WTC11 (cell line): Measurements from ENCODE around the gene KIRREL2. TPM values are rescaled to one million over a fixed set of nuclear protein-coding genes. Genes with fewer than 3 reads are reported as not detected.

Experiments used
- ESRRA ChIP-seq: sonication (generic); formaldehyde crosslinking; IDR thresholded peaks from 2 replicates; pipeline ENCODE4 v1.8.1; 2022; ENCODE audit warnings: mild to moderate bottlenecking, missing genetic modification reagents, borderline replicate concordance
- FOXJ3 ChIP-seq: sonication (generic); formaldehyde crosslinking; IDR thresholded peaks from 2 replicates; pipeline ENCODE4 v1.9.0; 2021; ENCODE audit warnings: missing genetic modification reagents, mild to moderate bottlenecking, borderline replicate concordance
- FOXK1 ChIP-seq: sonication (generic); formaldehyde crosslinking; IDR thresholded peaks from 2 replicates; pipeline ENCODE4 v1.8.0; 2022; ENCODE audit warnings: mild to moderate bottlenecking, moderate library complexity, missing genetic modification reagents
- HMGXB4 ChIP-seq: sonication (generic); formaldehyde crosslinking; IDR thresholded peaks from 2 replicates; pipeline ENCODE4 v1.8.1; 2023; ENCODE audit warnings: mild to moderate bottlenecking, moderate library complexity, missing genetic modification reagents
- JAZF1 ChIP-seq: fragments of 250-450 bp; sonication (Bioruptor Pico); IDR thresholded peaks from 2 replicates; pipeline ENCODE4 v1.9.0; 2021; ENCODE audit warnings: moderate library complexity, mild to moderate bottlenecking, inconsistent platforms
- KAT7 ChIP-seq: sonication (generic); formaldehyde crosslinking; IDR thresholded peaks from 2 replicates; pipeline ENCODE4 v1.8.1; 2023; ENCODE audit warnings: missing genetic modification reagents, mild to moderate bottlenecking, borderline replicate concordance
- MLX ChIP-seq: sonication (generic); formaldehyde crosslinking; IDR thresholded peaks from 2 replicates; pipeline ENCODE4 v1.8.1; 2023; ENCODE audit warnings: mild to moderate bottlenecking, missing genetic modification reagents, moderate library complexity
- NFE2L1 ChIP-seq: sonication (generic); formaldehyde crosslinking; IDR thresholded peaks from 2 replicates; pipeline ENCODE4 v1.8.1; 2023; ENCODE audit warnings: missing genetic modification reagents
- PRRX2 ChIP-seq: fragments of 250-450 bp; sonication (Bioruptor Pico); IDR thresholded peaks from 2 replicates; pipeline ENCODE4 v1.8.0; 2021; ENCODE audit warnings: mild to moderate bottlenecking
- RORB ChIP-seq: fragments of 250-450 bp; sonication (Bioruptor Pico); IDR thresholded peaks from 2 replicates; pipeline ENCODE4 v1.9.0; 2021; ENCODE audit warnings: mild to moderate bottlenecking
- TCF7 ChIP-seq: sonication (generic); formaldehyde crosslinking; IDR thresholded peaks from 2 replicates; pipeline ENCODE4 v1.8.0; 2022; ENCODE audit warnings: mild to moderate bottlenecking, low read depth, missing genetic modification reagents, moderate library complexity
- TEAD1 ChIP-seq: sonication (generic); formaldehyde crosslinking; IDR thresholded peaks from 2 replicates; pipeline ENCODE4 v1.8.0; 2022; ENCODE audit warnings: mild to moderate bottlenecking, missing genetic modification reagents
- ZNF416 ChIP-seq: fragments of 250-450 bp; sonication (Bioruptor Pico); IDR thresholded peaks from 2 replicates; pipeline ENCODE4 v1.9.0; 2021; ENCODE audit warnings: mild to moderate bottlenecking, inconsistent platforms
- ZNF671 ChIP-seq: fragments of 250-450 bp; sonication (Bioruptor Pico); IDR thresholded peaks from 2 replicates; pipeline ENCODE4 v1.8.0; 2021; ENCODE audit warnings: mild to moderate bottlenecking
- total RNA-seq: library from RNA; stranded (reverse); gene quantifications from 3 replicates; pipeline ENCODE4 v1.2.3, GENCODE V29; 2021
- TF ChIP-seq, protein P1 (sequence below): sonication (generic); formaldehyde crosslinking; IDR thresholded peaks from 2 replicates; pipeline ENCODE4 v1.8.1; 2023; ENCODE audit warnings: mild to moderate bottlenecking, missing genetic modification reagents
- TF ChIP-seq, protein P2 (sequence below): fragments of 250-450 bp; sonication (Bioruptor Pico); IDR thresholded peaks from 2 replicates; pipeline ENCODE4 v1.9.0; 2021; ENCODE audit warnings: mild to moderate bottlenecking, borderline replicate concordance
- TF ChIP-seq, protein P3 (sequence below): sonication (generic); formaldehyde crosslinking; IDR thresholded peaks from 2 replicates; pipeline ENCODE4 v1.8.0; 2022; ENCODE audit warnings: mild to moderate bottlenecking, missing genetic modification reagents
- TF ChIP-seq, protein P4 (sequence below): sonication (generic); formaldehyde crosslinking; IDR thresholded peaks from 2 replicates; pipeline ENCODE4 v1.8.1; 2023; ENCODE audit warnings: mild to moderate bottlenecking, missing genetic modification reagents
- TF ChIP-seq, protein P5 (sequence below): sonication (generic); formaldehyde crosslinking; IDR thresholded peaks from 2 replicates; pipeline ENCODE4 v1.8.0; 2023; ENCODE audit warnings: mild to moderate bottlenecking, missing genetic modification reagents
- TF ChIP-seq, protein P6 (sequence below): fragments of 250-450 bp; sonication (Bioruptor Pico); conservative IDR thresholded peaks from 2 replicates; pipeline ENCODE4 v1.9.0; 2021; ENCODE audit warnings: mild to moderate bottlenecking

Gene KIRREL2
- total RNA-seq, 1 experiment from 2014 or later, result 4.7 TPM

DNA sequence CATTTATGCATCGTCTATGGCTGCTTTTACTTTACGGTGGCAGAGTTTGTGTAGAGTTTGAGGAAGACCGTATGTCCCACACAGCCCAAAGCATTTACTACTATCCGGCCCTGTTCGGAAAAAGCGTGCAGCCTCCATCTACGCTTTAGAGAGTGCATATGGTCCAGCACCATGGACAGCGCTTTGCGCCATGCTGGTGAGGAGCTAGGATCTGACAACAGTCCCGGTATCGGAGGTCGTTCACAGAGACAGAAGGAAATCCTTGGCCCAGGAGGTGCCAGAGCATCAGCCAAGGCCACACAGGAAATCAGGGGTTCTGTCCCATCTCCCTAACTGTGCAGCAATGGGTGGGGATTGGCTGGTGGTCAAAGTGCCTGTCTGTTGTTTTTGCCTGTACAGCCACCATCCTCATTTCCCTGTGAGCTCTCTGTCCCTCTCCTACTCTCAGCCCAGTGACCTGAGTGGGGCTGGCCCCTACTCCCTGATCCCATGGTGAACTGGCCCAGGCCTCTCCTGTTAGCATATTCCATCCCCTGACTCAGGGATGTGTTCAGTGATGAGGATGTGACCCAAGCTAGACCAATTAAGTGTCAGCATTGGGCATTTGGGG is 27.9 kb upstream of the KIRREL2 start (continued):
- TF ChIP-seq FOXK1 (CRISPR knock-in tag), result peak; percentile 92
- peak; percentile 97 for TF ChIP-seq TEAD1
- TF ChIP-seq, protein P1, sequence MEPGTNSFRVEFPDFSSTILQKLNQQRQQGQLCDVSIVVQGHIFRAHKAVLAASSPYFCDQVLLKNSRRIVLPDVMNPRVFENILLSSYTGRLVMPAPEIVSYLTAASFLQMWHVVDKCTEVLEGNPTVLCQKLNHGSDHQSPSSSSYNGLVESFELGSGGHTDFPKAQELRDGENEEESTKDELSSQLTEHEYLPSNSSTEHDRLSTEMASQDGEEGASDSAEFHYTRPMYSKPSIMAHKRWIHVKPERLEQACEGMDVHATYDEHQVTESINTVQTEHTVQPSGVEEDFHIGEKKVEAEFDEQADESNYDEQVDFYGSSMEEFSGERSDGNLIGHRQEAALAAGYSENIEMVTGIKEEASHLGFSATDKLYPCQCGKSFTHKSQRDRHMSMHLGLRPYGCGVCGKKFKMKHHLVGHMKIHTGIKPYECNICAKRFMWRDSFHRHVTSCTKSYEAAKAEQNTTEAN (CRISPR knock-in tag), result peak; percentile 83; the same call in 1 of the 2 replicates
- TF ChIP-seq JAZF1 (CRISPR knock-in tag), result no peak
- TF ChIP-seq, protein P2, sequence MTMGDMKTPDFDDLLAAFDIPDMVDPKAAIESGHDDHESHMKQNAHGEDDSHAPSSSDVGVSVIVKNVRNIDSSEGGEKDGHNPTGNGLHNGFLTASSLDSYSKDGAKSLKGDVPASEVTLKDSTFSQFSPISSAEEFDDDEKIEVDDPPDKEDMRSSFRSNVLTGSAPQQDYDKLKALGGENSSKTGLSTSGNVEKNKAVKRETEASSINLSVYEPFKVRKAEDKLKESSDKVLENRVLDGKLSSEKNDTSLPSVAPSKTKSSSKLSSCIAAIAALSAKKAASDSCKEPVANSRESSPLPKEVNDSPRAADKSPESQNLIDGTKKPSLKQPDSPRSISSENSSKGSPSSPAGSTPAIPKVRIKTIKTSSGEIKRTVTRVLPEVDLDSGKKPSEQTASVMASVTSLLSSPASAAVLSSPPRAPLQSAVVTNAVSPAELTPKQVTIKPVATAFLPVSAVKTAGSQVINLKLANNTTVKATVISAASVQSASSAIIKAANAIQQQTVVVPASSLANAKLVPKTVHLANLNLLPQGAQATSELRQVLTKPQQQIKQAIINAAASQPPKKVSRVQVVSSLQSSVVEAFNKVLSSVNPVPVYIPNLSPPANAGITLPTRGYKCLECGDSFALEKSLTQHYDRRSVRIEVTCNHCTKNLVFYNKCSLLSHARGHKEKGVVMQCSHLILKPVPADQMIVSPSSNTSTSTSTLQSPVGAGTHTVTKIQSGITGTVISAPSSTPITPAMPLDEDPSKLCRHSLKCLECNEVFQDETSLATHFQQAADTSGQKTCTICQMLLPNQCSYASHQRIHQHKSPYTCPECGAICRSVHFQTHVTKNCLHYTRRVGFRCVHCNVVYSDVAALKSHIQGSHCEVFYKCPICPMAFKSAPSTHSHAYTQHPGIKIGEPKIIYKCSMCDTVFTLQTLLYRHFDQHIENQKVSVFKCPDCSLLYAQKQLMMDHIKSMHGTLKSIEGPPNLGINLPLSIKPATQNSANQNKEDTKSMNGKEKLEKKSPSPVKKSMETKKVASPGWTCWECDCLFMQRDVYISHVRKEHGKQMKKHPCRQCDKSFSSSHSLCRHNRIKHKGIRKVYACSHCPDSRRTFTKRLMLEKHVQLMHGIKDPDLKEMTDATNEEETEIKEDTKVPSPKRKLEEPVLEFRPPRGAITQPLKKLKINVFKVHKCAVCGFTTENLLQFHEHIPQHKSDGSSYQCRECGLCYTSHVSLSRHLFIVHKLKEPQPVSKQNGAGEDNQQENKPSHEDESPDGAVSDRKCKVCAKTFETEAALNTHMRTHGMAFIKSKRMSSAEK (CRISPR knock-in tag), result no peak
- TF ChIP-seq, protein P3, sequence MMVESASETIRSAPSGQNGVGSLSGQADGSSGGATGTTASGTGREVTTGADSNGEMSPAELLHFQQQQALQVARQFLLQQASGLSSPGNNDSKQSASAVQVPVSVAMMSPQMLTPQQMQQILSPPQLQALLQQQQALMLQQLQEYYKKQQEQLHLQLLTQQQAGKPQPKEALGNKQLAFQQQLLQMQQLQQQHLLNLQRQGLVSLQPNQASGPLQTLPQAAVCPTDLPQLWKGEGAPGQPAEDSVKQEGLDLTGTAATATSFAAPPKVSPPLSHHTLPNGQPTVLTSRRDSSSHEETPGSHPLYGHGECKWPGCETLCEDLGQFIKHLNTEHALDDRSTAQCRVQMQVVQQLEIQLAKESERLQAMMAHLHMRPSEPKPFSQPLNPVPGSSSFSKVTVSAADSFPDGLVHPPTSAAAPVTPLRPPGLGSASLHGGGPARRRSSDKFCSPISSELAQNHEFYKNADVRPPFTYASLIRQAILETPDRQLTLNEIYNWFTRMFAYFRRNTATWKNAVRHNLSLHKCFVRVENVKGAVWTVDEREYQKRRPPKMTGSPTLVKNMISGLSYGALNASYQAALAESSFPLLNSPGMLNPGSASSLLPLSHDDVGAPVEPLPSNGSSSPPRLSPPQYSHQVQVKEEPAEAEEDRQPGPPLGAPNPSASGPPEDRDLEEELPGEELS (CRISPR knock-in tag), result peak; percentile 98
- TF ChIP-seq KAT7, result no peak
- no peak for TF ChIP-seq ZNF671 (CRISPR knock-in tag)
- TF ChIP-seq ESRRA, result no peak
- no peak for TF ChIP-seq PRRX2 (CRISPR knock-in tag)
- TF ChIP-seq, protein P4, sequence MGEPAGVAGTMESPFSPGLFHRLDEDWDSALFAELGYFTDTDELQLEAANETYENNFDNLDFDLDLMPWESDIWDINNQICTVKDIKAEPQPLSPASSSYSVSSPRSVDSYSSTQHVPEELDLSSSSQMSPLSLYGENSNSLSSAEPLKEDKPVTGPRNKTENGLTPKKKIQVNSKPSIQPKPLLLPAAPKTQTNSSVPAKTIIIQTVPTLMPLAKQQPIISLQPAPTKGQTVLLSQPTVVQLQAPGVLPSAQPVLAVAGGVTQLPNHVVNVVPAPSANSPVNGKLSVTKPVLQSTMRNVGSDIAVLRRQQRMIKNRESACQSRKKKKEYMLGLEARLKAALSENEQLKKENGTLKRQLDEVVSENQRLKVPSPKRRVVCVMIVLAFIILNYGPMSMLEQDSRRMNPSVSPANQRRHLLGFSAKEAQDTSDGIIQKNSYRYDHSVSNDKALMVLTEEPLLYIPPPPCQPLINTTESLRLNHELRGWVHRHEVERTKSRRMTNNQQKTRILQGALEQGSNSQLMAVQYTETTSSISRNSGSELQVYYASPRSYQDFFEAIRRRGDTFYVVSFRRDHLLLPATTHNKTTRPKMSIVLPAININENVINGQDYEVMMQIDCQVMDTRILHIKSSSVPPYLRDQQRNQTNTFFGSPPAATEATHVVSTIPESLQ (CRISPR knock-in tag), result no peak
- no peak; the same call in 1 of the 2 replicates for TF ChIP-seq MLX (CRISPR knock-in tag)
- TF ChIP-seq RORB (CRISPR knock-in tag), result no peak
- peak; percentile 47; the same call in 1 of the 2 replicates for TF ChIP-seq TCF7 (CRISPR knock-in tag)
- TF ChIP-seq HMGXB4 (CRISPR knock-in tag), result peak; percentile 44; the same call in 1 of the 2 replicates
- TF ChIP-seq ZNF416 (CRISPR knock-in tag), result no peak
- TF ChIP-seq FOXJ3, result no peak
- peak; percentile 93 for TF ChIP-seq NFE2L1 (CRISPR knock-in tag)
- TF ChIP-seq, protein P5, sequence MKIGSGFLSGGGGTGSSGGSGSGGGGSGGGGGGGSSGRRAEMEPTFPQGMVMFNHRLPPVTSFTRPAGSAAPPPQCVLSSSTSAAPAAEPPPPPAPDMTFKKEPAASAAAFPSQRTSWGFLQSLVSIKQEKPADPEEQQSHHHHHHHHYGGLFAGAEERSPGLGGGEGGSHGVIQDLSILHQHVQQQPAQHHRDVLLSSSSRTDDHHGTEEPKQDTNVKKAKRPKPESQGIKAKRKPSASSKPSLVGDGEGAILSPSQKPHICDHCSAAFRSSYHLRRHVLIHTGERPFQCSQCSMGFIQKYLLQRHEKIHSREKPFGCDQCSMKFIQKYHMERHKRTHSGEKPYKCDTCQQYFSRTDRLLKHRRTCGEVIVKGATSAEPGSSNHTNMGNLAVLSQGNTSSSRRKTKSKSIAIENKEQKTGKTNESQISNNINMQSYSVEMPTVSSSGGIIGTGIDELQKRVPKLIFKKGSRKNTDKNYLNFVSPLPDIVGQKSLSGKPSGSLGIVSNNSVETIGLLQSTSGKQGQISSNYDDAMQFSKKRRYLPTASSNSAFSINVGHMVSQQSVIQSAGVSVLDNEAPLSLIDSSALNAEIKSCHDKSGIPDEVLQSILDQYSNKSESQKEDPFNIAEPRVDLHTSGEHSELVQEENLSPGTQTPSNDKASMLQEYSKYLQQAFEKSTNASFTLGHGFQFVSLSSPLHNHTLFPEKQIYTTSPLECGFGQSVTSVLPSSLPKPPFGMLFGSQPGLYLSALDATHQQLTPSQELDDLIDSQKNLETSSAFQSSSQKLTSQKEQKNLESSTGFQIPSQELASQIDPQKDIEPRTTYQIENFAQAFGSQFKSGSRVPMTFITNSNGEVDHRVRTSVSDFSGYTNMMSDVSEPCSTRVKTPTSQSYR (CRISPR knock-in tag), result peak; percentile 81; the same call in 1 of the 2 replicates
- TF ChIP-seq, protein P6, sequence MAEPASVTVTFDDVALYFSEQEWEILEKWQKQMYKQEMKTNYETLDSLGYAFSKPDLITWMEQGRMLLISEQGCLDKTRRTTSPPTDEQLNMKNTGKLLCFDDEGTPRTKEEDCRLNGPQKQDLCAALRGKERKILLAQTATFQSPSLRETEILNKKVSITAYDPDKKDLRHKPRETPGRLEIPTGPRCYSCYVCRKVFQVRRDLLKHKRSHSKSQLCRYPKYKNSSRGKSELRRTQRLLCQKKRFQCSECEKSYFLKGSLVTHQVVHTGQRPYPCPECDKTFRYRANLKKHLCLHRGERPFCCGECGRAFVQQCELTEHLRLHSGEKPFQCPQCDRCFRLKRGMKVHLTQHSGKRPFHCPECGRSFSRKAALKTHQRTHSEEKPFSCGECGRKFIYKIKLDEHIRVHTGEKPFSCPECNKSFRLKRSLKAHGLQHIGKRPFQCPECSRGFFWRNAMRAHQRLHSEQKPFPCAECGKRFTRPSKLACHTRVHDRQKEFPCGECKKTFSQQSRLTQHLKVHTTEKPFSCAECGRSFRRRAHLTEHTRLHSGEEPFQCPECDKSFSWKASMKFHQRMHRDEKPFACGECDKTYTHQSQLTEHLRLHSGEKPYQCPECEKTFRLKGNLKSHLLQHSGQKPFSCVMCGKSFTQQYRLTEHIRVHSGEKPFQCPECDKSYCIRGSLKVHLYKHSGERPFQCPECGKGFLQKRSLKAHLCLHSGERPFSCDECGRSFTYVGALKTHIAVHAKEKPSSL, result no peak
